NOMO-1 treated with DMSO at 0.1 percent for 48 hours (cell line): Measurements from ENCODE around the gene SDK1.
"Not testable (repeated sequence)": the region's sequence is repeated elsewhere in the genome, so short reads cannot be mapped to it uniquely, and the experiment has no call there.

Experiments used
- DNase-seq: peaks from one replicate; lab custom pipeline; 2025; ENCODE audit not compliant: unreplicated experiment; lab: John Stamatoyannopoulos, UW

The SDK1 gene

GRCh38 chr7:4256286-4256685, 955.2 kb downstream of the SDK1 start:
- DNase-seq: no peak

DNA sequence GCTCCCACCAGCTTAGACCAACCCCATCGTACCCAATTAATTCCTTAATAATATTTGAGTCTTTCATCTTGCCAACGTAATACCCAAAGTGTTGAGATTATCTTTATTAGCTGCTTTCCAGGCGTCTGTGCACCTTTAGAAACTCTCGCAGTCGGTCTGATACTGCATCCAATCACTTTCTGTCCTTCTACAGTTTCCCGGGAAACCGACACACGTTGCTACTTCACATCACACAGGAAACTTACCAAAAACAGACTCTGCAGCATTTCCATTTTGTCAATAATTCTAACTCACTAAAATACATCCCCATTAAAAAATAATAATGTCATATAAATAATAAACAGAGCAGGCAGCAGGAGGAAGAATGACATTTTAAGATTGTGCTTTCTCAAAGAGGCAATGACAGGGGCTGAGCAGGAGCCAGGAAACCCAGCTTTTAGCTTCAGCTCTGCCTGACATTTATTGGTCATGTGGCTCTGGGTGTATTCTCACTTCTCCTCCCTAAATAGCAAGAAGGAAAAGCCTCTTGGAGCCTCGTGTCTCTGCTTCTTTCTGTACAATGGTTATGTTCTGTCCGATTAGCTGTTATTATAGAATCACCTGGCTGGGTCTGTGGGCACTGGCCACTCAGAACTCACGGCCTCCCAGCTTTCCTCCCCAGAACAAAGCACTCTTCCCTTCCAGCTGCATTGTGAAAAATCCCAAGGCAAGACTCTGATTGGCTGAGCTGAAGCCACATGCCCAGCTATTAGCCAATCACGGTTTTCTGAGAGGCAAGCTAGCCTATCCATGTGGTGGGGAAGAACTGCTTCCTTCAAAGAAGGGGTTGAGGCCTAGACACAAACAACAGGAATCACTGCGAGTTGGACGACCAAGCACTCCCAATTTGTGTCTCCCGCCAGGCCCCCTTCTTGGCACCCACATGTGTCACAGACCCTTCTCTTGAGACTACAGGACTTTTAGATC, 956.4 kb downstream of the SDK1 start:
- DNase-seq: no peak

DNA sequence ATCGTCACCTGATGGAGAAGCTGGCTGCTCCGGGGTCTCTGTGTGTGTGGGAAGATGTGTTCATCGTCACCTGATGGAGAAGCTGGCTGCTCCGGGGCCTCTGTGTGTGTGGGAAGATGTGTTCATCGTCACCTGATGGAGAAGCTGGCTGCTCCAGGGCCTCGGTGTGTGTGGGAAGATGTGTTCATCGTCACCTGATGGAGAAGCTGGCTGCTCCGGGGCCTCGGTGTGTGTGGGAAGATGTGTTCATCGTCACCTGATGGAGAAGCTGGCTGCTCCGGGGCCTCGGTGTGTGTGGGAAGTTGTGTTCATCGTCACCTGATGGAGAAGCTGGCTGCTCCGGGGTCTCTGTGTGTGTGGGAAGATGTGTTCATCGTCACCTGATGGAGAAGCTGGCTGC, 959.1 kb downstream of the SDK1 start:
- not testable (repeated sequence) for DNase-seq

- no peak for DNase-seq
These were observed 960.0 kb downstream of the SDK1 start for GRCh38 chr7:4260867-4261600.

DNA sequence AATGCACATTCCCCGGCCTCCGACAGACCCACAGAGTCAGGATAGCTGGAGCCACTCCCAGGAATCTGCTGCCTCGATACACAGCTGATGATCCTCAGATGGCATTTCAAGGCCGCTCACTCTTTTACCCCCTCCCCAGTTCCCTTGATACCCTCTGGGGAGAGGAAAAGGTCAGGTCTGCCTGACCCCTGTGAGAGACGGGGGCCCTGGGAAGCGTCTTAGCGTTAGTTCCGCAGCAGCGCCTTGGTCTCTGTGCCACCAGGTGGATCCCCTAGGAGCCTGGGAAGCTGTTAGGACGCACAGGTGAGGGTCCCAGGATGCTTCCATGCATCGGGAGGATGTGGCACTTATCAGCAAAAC, 960.5 kb downstream of the SDK1 start:
- no peak for DNase-seq

- not testable (repeated sequence) for DNase-seq
These were observed 963.2 kb downstream of the SDK1 start for GRCh38 chr7:4264206-4264605.

DNA sequence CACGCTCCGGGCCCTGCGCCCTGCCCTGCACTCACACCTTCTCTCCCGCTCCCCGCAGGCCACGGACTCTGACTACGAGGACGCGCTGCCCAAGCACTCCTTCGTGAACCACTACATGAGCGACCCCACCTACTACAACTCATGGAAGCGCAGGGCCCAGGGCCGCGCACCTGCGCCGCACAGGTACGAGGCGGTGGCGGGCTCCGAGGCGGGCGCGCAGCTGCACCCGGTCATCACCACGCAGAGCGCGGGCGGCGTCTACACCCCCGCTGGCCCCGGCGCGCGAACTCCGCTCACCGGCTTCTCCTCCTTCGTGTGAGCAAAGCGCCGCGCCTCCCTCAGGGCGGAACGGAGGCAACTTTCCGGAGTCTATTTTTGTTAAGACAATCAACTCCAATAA, 964.0 kb downstream of the SDK1 start:
- DNase-seq: no peak

DNA sequence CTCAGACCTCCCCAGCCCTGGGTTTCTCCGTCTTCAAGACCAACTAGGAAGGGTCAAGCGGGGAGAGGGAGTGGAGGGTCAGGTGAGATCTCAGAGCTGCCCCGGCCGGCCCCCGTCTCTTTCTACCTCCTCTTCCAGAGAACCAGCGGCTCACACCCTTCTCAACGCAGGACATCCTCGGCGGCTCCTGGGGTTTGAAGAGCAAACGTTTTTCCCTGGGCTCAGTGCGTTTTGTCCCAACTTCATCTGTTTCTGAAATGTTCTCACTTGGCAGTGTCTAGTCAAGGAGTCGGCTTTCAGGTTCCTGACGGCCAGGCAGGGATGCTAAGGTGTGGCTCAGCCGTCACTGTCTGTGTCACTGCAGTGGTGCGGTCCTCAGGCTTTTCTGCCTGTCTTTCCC, 964.6 kb downstream of the SDK1 start:
- no peak for DNase-seq

- DNase-seq: no peak
These were observed 965.4 kb downstream of the SDK1 start for GRCh38 chr7:4266270-4267040.

DNA sequence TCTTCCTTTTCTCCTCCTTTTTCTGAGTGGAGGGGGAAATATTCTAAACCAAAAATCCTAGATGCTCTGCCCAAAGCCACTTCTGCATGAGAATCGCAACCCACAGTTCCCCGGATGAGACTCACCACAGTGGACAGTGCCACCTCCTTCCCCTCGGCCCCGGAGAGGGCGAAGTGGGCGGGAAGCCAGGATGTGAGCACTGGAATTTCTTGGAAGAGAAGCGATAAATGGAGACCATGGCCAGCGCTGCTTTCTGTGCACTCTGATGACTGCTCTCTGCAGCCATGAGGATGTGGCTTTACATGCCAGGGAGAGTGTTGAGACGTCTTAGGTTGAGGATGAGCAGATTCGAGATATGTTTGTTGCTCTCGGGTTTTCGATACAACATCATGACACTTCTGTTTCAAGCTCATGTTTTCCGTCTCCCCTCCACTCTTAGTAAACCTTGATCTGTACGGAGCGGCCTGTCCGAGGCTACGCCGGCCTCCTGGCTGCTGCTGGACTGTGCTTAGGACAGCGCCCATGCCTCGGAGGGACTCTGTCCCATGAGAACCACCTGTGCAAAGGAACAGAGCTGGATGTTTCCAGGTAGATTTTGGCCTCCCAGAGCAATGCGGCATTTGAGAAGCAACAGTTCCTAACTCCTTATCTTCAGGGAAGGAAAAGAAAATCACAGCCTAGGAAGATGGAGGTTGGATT, 966.4 kb downstream of the SDK1 start:
- DNase-seq: no peak

DNA sequence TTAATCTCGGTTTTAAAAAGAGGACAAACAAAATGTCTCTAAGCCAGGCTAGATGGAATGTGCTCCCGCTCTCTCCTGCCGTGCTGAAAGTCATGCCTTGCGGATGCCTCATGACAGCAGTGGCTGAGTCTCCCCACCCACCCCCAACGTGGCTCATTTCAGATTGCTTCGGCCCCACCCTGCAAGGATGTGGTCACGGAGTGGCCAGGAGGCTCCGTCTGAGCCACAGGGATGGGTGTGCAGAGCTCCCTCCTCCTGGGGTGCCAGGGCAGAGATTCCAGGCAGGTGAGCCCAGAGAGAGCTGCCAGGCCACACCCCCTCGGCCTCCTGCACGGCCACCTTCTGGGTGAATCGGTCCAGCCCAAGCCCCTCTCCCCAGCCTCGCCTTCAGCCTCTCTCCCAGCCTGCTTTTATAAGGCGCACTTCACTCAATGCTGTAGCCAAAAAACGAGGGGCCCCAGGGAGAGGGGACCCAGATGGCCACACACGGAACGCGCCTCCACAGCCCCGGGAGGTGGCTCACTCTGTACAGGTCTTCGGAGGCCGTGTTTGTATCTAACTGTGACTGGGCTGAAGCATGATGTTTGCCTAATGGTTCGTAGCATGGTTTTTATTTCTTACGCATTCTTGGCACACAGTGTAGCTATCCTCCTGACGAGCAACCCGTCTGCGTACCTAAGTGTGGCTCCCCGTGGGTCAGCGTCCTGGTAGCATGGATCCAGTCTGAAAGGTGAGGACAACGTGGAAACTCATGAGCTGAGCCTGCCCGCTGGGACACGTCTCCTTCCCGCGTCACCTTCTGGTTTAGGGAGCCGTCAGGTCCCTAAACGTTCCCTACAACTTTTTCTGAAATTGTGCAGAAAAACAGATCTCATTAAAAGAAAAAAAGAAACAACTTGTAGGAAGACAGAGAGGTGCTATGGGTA, 967.3 kb downstream of the SDK1 start:
- DNase-seq: no peak

GRCh38 chr7:4269086-4269485, 968.0 kb downstream of the SDK1 start:
- DNase-seq: no peak

GRCh38 chr7:4269746-4270145, 968.7 kb downstream of the SDK1 start:
- DNase-seq: no peak

DNA sequence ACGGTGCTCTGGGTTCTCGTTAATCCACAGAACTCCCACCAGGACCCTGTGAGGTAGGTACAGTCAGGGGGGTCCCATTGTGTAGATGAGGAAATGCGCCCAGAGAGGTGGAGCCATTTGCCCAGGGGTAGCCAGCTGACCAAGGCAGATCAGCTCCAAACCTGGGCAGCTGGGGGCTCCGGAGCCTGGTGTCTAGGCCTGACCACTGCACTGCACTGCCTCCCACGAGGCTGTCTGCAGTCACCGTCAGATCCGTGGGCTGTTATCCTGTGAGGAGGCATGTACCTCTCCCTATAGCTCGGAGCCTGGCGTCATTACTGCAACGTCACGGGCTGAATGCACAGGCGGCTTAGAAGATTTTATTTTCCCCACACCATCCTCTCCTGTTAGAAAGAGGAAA, 969.2 kb downstream of the SDK1 start:
- no peak for DNase-seq

- no peak for DNase-seq
These were observed 970.1 kb downstream of the SDK1 start for GRCh38 chr7:4270941-4271715.

DNA sequence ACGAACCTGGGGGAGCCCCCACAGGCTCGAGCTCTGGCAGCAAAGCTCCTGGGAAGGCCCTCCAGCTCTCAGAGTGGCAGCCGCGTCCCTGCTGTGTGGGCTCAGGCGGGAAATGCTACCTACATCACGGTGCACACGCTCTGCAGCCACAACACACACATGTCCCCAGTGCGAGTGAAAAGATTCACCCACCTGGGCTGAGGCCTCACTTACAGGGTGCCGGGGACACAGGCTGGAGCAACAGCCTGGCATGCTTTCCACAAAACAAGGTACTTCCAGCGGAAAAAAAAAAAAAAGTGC, 970.6 kb downstream of the SDK1 start:
- no peak for DNase-seq

DNA sequence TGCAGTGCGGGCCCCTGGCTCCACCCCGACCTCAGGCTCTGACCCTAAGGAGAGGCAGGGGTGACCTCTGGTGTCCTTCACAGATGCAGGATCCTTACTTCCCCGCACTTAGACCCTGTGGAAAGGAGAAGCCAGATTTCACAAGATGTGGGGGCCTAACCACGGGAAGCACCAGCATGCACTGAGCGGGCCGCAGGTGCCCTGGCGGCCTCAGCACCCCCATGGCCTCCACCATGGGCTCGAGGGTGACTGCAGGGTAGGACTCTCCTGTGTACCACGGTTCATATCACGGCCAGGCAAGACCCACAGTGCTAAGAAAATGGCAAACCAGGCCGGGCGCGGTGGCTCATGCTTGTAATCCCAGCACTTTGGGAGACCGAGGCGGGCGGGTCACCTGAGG, 971.1 kb downstream of the SDK1 start:
- no peak for DNase-seq

DNA sequence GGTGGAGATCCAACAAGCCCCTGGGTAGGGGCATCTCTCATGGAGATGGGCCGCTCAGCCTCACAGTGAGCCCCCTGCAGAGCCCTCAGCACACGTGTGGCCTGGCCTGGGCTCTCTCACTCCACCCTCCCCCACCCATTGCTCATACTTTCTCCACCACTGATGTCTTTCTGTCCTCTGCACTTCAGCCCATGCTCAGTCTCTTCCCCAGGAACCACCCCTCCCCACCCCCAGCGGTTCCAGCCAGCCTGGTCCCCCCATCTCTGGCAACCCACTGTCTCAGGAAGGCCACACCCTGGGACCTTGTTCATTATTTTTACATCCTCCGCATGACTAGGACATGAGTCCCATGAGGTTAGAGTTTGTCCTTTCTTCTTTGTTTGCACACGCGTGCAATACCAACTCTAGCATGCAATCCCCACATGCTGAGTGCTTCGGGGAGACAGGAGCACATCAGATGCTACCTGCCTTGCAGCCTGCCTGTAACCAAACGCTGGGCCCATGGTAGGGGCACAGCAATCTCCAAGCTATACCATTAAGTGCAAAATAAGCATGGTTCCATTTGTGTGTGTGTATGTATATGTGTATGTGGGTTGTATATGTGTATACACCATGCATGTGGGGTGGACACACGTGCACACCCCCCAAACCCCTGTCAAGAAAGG, 972.6 kb downstream of the SDK1 start:
- no peak for DNase-seq

DNA sequence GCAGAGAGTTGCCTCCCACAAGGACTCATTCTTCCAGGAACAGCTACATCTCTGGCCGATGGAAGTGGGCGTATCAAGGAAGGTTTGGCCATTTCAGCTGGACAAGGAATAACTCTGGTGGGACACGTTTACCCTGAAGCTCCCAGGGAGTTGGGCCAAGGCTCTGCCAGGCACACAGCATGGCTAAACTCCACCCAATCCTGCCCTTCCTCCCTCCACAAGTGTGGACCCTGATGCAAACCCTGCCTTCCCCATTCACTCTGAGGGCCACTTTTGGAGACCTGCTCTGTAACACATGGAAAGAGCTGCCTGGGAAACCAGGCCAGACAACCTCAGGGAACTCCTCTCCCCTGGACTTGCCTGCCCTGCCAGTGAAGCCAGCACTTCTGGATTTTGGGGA, 973.2 kb downstream of the SDK1 start:
- no peak for DNase-seq
